ENCODE measurements around the gene CASP10.

Gene CASP10

GRCh38 chr2:201199847-201200246 lies 16.9 kb downstream of the CASP10 start:
- no peak for DNase-seq

- DNase-seq: no peak
Measured at GRCh38 chr2:201200345-201200744, 17.4 kb downstream of the CASP10 start.

GRCh38 chr2:201201371-201201770 lies 18.4 kb downstream of the CASP10 start:
- DNase-seq: no peak

- DNase-seq: no peak
Measured at GRCh38 chr2:201203916-201204654, 21.1 kb downstream of the CASP10 start.

GRCh38 chr2:201204655-201205514 lies 21.9 kb downstream of the CASP10 start:
- DNase-seq: no peak

- no peak for DNase-seq
Measured at GRCh38 chr2:201205515-201205849, 22.5 kb downstream of the CASP10 start.

- no peak for DNase-seq
Measured at GRCh38 chr2:201208563-201209252, 25.8 kb downstream of the CASP10 start.

- DNase-seq: no peak
Measured at GRCh38 chr2:201215963-201216362, 33.0 kb downstream of the CASP10 start.

GRCh38 chr2:201216918-201217317 lies 34.0 kb downstream of the CASP10 start:
- no peak for DNase-seq

GRCh38 chr2:201218780-201219179 lies 35.8 kb downstream of the CASP10 start:
- no peak for DNase-seq

GRCh38 chr2:201219328-201220096 lies 36.6 kb downstream of the CASP10 start:
- DNase-seq: no peak

GRCh38 chr2:201220102-201220570 lies 37.2 kb downstream of the CASP10 start:
- DNase-seq: peak; percentile 27 to 37

GRCh38 chr2:201223089-201224073 lies 40.4 kb downstream of the CASP10 start:
- no peak for DNase-seq

- no peak for DNase-seq
Measured at GRCh38 chr2:201228271-201228911, 45.5 kb downstream of the CASP10 start.

GRCh38 chr2:201228912-201229290 lies 46.0 kb downstream of the CASP10 start:
- no peak for DNase-seq

- DNase-seq: peak; percentile 92 to 96
Measured at GRCh38 chr2:201231781-201232466, 49.0 kb downstream of the CASP10 start.

GRCh38 chr2:201232467-201232815 lies 49.5 kb downstream of the CASP10 start:
- no peak for DNase-seq

- DNase-seq: peak; percentile 84
Measured at GRCh38 chr2:201233192-201233811, 50.4 kb downstream of the CASP10 start.

GRCh38 chr2:201233812-201234662 lies 51.1 kb downstream of the CASP10 start:
- DNase-seq: no peak

Data from activated CD4-positive, alpha-beta T cell treated with anti-CD3 and anti-CD28 coated beads for 4 hours (primary cell).